Brain microvascular endothelial cell (primary cell): Measurements from ENCODE around the gene RHOBTB1.

Experiments
- DNase-seq: peaks from one replicate; pipeline ENCODE4 v3.0.0-alpha.2; 2020
- H3K27ac ChIP-seq: fragments of 250-450 bp; sonication (Bioruptor Pico); 2 replicates; pipeline ENCODE4 v1.5.1; 2020; ENCODE audit warnings: mild to moderate bottlenecking, moderate library complexity
- H3K27me3 ChIP-seq: fragments of 250-450 bp; sonication (Bioruptor Pico); replicated peaks from 2 replicates; pipeline ENCODE4 v1.5.1; 2020; ENCODE audit warnings: mild to moderate bottlenecking
- H3K36me3 ChIP-seq: fragments of 250-450 bp; sonication (Bioruptor Pico); replicated peaks from 2 replicates; pipeline ENCODE4 v1.5.1; 2020; ENCODE audit warnings: mild to moderate bottlenecking
- H3K4me3 ChIP-seq: 2 replicates; pipeline ENCODE4 v1.5.1; 2011; ENCODE audit warnings: low read depth, mild to moderate bottlenecking, control low read depth, low read length, moderate library complexity
- CTCF ChIP-seq: IDR thresholded peaks from 2 replicates; pipeline ENCODE4 v1.5.1; 2011; ENCODE audit warnings: low read depth, mild to moderate bottlenecking, moderate library complexity, low read length, control low read depth, inconsistent platforms; ENCODE audit errors: missing control alignments
- in situ Hi-C: cut with HindIII; loops from 2 replicates; pipeline ENCODE4 v1.10.0; 2017; ENCODE audit warnings: low sequenced_read_pairs, low pct_ligation_motif_present

RHOBTB1 gene

GRCh38 chr10:60893231-60893630 is 50.8 kb downstream of the RHOBTB1 start:
- TF ChIP-seq CTCF = no peak
- in situ Hi-C loops = no loop called here
- Histone ChIP-seq H3K4me3 (no peak overlapping the region), H3K27me3 (no peaks in the 10 kb centered on the region), H3K36me3 (no peaks in the 10 kb centered on the region), H3K27ac (no peak overlapping the region)
- no peak for DNase-seq

DNA sequence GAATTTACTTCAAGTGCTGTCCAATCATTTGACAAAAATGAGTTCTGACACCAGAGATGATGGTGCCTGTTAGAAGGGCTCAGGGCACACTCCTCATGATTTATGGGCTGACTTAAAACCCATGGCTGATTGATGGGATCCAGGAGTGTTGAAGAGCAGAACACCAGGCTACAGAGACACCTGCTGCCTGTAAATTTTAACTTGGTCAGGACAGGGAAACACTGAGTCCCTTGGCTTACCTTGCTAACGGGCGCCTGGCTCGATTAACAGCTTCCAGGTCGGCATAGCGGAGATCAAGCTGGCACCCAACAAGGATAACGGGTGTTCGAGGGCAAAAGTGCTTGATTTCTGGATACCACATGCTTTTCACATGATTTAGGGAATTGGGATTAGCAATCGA is 51.4 kb downstream of the RHOBTB1 start:
- Histone ChIP-seq H3K36me3 (no peaks in the 10 kb centered on the region), H3K4me3 (no peak overlapping the region), H3K27me3 (no peaks in the 10 kb centered on the region), H3K27ac (no peak overlapping the region)
- in situ Hi-C loops = no loop called here
- DNase-seq = no peak
- TF ChIP-seq CTCF = no peak

DNA sequence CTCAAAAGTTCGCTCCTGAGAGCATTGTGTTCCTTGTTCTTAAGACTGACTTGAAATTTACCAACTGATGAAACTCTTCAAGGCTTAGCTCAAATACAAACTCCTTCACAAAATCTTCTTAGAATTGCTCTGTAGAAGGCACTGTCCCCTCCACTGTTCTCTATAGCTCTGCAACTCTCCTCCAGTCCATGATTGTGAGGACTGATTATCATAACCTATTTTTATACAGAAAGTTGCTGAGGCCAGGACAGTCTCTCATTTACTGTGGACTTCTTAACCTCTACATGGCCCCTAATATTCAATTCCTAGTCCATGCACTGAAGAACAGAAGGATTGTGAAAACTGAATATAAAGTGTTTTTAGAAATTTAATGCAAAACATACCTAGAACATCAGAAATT is 53.2 kb downstream of the RHOBTB1 start:
- DNase-seq = no peak
- no peak overlapping the region for H3K27ac ChIP-seq
- in situ Hi-C loops = no loop called here
- no peaks in the 10 kb centered on the region for H3K27me3 ChIP-seq
- TF ChIP-seq CTCF = no peak
- no peaks in the 10 kb centered on the region for H3K36me3 ChIP-seq
- no peak overlapping the region for H3K4me3 ChIP-seq

DNA sequence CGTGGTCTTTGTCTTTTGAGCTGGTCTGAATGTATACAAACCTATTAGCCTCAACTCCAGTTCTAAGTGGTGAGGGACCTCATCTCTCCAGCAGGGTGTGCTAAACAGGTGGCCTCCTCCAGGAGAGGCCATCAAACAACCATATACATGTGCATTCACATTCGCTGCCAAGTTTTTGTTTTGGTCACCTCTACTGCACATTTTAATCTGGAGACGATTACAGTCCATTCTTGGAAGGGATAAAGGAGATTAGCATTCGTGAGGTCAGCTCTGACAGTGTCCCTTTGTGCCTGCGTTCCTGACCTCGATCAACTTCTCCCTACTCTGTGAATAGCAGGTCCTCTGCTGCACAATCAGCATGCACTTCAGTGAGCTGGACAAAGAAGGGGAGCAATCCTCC is 60.8 kb downstream of the RHOBTB1 start:
- Histone ChIP-seq H3K4me3 (no peak overlapping the region), H3K36me3 (no peaks in the 10 kb centered on the region), H3K27ac (no peak overlapping the region), H3K27me3 (no peaks in the 10 kb centered on the region)
- peak; percentile 17 for DNase-seq
- TF ChIP-seq CTCF = peak; percentile 77
- in situ Hi-C loops = no loop called here

DNA sequence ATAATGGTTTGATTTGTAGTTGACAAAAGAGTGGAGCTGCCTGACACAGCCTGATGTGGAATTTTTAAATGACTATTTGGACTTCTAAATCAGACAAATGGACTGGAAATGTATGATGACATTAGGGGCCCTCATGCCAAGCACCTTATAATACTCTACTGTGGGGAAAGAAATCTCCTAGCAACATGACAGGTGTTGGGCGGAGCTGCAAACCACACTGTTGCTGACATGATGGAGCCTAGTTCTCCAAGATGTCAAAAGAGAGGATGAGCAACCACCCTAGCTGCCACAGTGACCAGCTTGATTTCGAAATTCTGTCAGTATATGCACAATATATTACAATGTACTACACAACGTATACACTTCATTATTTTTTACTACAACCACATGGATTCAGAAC is 65.8 kb downstream of the RHOBTB1 start:
- no peak for DNase-seq
- no peak for TF ChIP-seq CTCF
- H3K36me3 ChIP-seq = no peaks in the 10 kb centered on the region
- H3K27ac ChIP-seq = no peak overlapping the region
- no peak overlapping the region for H3K4me3 ChIP-seq
- no peaks in the 10 kb centered on the region for H3K27me3 ChIP-seq
- in situ Hi-C loops = no loop called here

- no peak for TF ChIP-seq CTCF
- no peak overlapping the region for H3K4me3 ChIP-seq
- H3K36me3 ChIP-seq = no peaks in the 10 kb centered on the region
- no peaks in the 10 kb centered on the region for H3K27me3 ChIP-seq
- in situ Hi-C loops = no loop called here
- DNase-seq = no peak
- no peak overlapping the region for H3K27ac ChIP-seq
Observed at GRCh38 chr10:60877777-60878120, 66.2 kb downstream of the RHOBTB1 start.
